ENCODE measurements around the gene RAP1GAP2. TPM values are rescaled to one million over a fixed set of nuclear protein-coding genes. Genes with fewer than 3 reads are reported as not detected.

The RAP1GAP2 gene
- total and polyA plus RNA-seq, 2 of the 8 experiments (the other 6 are each of a cell fraction or from before 2014, with no cell fraction given), result 24.0 to 63.8 TPM

DNA sequence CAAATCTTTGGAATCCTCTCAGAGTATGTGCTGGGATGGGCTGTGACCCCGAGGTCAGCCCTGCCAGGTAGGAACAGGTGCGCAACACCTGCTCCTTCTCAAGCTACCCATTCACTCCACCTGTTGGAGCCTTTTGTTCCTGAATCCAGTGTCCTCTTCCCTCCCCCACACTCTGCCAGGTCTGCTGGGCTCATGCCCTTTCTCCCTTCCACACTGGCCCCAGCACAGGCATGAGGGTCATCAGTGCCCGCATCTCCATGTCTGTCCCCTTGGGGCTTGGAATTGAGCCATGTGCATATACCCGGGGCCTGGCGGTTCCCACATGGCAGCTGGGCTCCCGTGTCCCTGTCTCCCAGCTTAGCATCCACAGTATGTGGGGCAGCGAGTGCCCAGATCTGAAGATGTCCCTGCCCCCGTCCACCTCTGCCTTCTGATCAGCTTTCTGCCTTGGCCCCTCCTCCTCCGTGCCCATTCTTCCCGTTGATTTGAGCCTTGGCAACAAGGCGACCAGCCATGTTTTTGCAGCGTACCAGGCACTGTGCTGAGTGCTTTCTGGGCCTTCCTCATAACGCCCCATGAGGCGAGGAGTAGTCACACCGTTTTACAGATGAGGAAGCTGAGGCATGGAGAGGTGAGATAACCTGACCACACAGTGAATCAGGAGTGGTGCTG, 102.2 kb downstream of the RAP1GAP2 start:
- DNase-seq (ENCODE audit: low read depth in 1 of 2, low spot score in 2 of 2) (no peak), FAIRE-seq (no peak)
- 90% methylated on average over 15 of the region's 15 CpGs; no CpG with 5 or more reads in 1 of the 2 experiments for WGBS, 2 experiments (ENCODE audit: extremely low coverage in 1 of 2, insufficient coverage in 1 of 2, insufficient read length in 1 of 2, insufficient replicate concordance in 2 of 2, low coverage in 1 of 2, low lambda C conversion rate in 2 of 2, missing lambda C conversion rate in 1 of 2)
- ChIA-PET POLR2A (ENCODE audit: partially characterized antibody) (interaction anchor here (1.0 to 1.6 kb wide), 3 partner anchors 27 to 145 kb away, joined by 3 to 4 read pairs (median 3); no protein-coding TSS in a partner anchor), CTCF (ENCODE audit: partially characterized antibody) (interaction anchor here (0.6 to 2.3 kb wide), 12 partner anchors 11 to 815 kb away, joined by 3 to 9 read pairs (median 3); no protein-coding TSS in a partner anchor)
- H2BK120ac ChIP-seq (replicated peaks; ENCODE audit: low read depth, low read length), result no peak overlapping the region
- no peak overlapping the region for H3K14ac ChIP-seq (ENCODE audit: insufficient read length)
- H2AFZ ChIP-seq (ENCODE audit: low read length), result no peak overlapping the region
- peaks cover 4 to 12% of the 10 kb centered on the region in 2 experiments for H4K20me1 ChIP-seq (replicated peaks in 1 of 2; ENCODE audit: control insufficient read depth in 1 of 2, insufficient read depth in 2 of 2, low read length in 2 of 2)
- H3K36me3 ChIP-seq (ENCODE audit: control insufficient read depth in 2 of 4, insufficient read depth in 4 of 4, low read length in 3 of 4), result no peaks in the 10 kb centered on the region
- no peak overlapping the region for H3K4me3 ChIP-seq (ENCODE audit: extremely low read depth in 1 of 4, insufficient read depth in 2 of 4, low read depth in 3 of 4, low read length in 4 of 4)
- H2BK20ac ChIP-seq (ENCODE audit: low read length), result peak overlapping the region; percentile 90; the same call in 1 of the 2 replicates
- peak overlapping the region; percentile 36 for H4K8ac ChIP-seq (ENCODE audit: extremely low read depth, insufficient read depth, low read length)
- H2BK12ac ChIP-seq (ENCODE audit: low read depth, low read length), result 0 out of 2 replicates have a peak overlapping the region, but pooled peaks have one; percentile 68
- 0 out of 2 replicates have a peak overlapping the region, but pooled peaks have one; percentile 61 for H2BK15ac ChIP-seq (ENCODE audit: low read length)
- H3K79me2 ChIP-seq (ENCODE audit: control insufficient read depth in 1 of 2, insufficient read depth in 2 of 2, low read length in 2 of 2), result peaks cover 0 to 71% of the 10 kb centered on the region in 2 experiments; a peak in 3 of 4 replicates
- no peak overlapping the region for H4K91ac ChIP-seq (replicated peaks; ENCODE audit: insufficient read length, low read length)
- H3K56ac ChIP-seq (replicated peaks; ENCODE audit: insufficient read length, low read depth, low read length), result no peak overlapping the region
- no peaks in the 10 kb centered on the region for H3K27me3 ChIP-seq (replicated peaks in 1 of 4; ENCODE audit: control insufficient read depth in 3 of 4, extremely low read depth in 1 of 4, insufficient read depth in 3 of 4, low read length in 3 of 4)
- H2BK5ac ChIP-seq (ENCODE audit: low read depth, low read length), result peak overlapping the region; percentile 78; the same call in 1 of the 2 replicates
- H3K23ac ChIP-seq (ENCODE audit: insufficient read length), result no peak overlapping the region
- H3K9me3 ChIP-seq (ENCODE audit: insufficient read depth in 2 of 2, low read depth in 1 of 2, low read length in 1 of 2), result no peaks in the 10 kb centered on the region; a peak in 1 of 4 replicates
- peak overlapping the region; percentile 86 for H2AK5ac ChIP-seq (ENCODE audit: low read depth, low read length)
- peaks cover 0 to 11% (median 7%) of the 10 kb centered on the region in 4 experiments; a peak in 5 of 7 replicates for H3K4me1 ChIP-seq (replicated peaks in 1 of 4; ENCODE audit: control insufficient read depth in 3 of 4, insufficient read depth in 4 of 4, low read length in 3 of 4)
- TF ChIP-seq TCF12 (IDR thresholded peaks at IDR 0.05; ENCODE audit: low read depth, low read length) (peak; percentile 94; the same call in 1 of the 2 replicates), NRF1 (IDR thresholded peaks at IDR 0.05; ENCODE audit: low read depth, low read length) (no peak)
- peaks cover 25% of the 10 kb centered on the region for H3K79me1 ChIP-seq (ENCODE audit: low read depth, low read length)
- no peak overlapping the region for H3K4ac ChIP-seq (replicated peaks; ENCODE audit: insufficient read length, low read depth, low read length)
- H3K23me2 ChIP-seq (ENCODE audit: low read depth, low read length), result 0 out of 2 replicates have a peak, but pooled peaks cover 2% of the 10 kb centered on the region
- no peak overlapping the region for H3K4me2 ChIP-seq (ENCODE audit: insufficient read depth in 1 of 2, low read depth in 2 of 2, low read length in 2 of 2)
- H3K27ac ChIP-seq (ENCODE audit: low read depth, low read length), result 0 out of 2 replicates have a peak overlapping the region, but pooled peaks have one; percentile 50
- H4K5ac ChIP-seq (ENCODE audit: insufficient read length, low read depth, low read length), result no peak overlapping the region
- no peak overlapping the region; a peak in 1 of 7 replicates for H3K9ac ChIP-seq (replicated peaks in 1 of 4; ENCODE audit: extremely low read depth in 1 of 4, low read depth in 3 of 4, low read length in 3 of 4)
- no peak overlapping the region; the same call in 1 of the 2 replicates for H3K18ac ChIP-seq (ENCODE audit: extremely low read depth, low read length)
